BE2C (cell line): ENCODE data around the gene SCUBE3.
A peak's percentile ranks its signal among the peaks of the same experiment; 100 is the strongest.

Experiments used
- DNase-seq: peaks from one replicate; pipeline ENCODE4 v3.0.0-alpha.2; 2020
- H3K27me3 ChIP-seq: fragments of 250-450 bp; sonication (Bioruptor Pico); 2 replicates; pipeline ENCODE4 v1.5.1; 2020; ENCODE audit warnings: mild to moderate bottlenecking
- H3K36me3 ChIP-seq: fragments of 250-450 bp; sonication (Bioruptor Pico); 2 replicates; pipeline ENCODE4 v1.5.1; 2020; ENCODE audit warnings: mild to moderate bottlenecking
- H3K4me1 ChIP-seq: fragments of 250-450 bp; sonication (Bioruptor Pico); 2 replicates; pipeline ENCODE4 v1.5.1; 2020
- H3K4me3 ChIP-seq: 2 replicates; pipeline ENCODE4 v1.5.1; 2011; ENCODE audit warnings: low read depth, low read length
- H3K9me3 ChIP-seq: fragments of 250-450 bp; sonication (Bioruptor Pico); 2 replicates; pipeline ENCODE4 v1.5.1; 2020
- TF ChIP-seq, protein P1 (sequence below): IDR thresholded peaks from 2 replicates; pipeline ENCODE4 v1.5.1; 2012; ENCODE audit warnings: mild to moderate bottlenecking, low read depth, low read length

The SCUBE3 gene

DNA sequence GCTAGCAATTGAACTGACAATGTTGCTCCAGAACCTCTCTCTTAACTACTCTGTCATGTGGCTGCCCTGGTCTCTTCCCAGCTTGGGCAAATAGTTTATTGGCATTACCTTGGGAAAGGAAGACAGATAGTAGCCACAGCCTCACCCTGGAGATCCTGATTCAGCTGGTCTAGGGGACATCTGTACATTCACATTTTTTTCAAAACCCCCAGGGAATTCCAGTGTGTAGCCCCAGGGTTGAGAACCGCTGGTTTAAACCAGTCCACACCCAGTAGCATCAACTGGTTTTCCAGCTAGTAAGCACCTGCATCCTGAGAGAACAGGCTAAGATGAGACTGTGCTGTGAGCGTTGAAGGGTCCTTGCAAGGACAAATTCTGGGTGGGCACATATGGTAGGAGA lies 9.6 kb downstream of the SCUBE3 start:
- TF ChIP-seq, protein P1, sequence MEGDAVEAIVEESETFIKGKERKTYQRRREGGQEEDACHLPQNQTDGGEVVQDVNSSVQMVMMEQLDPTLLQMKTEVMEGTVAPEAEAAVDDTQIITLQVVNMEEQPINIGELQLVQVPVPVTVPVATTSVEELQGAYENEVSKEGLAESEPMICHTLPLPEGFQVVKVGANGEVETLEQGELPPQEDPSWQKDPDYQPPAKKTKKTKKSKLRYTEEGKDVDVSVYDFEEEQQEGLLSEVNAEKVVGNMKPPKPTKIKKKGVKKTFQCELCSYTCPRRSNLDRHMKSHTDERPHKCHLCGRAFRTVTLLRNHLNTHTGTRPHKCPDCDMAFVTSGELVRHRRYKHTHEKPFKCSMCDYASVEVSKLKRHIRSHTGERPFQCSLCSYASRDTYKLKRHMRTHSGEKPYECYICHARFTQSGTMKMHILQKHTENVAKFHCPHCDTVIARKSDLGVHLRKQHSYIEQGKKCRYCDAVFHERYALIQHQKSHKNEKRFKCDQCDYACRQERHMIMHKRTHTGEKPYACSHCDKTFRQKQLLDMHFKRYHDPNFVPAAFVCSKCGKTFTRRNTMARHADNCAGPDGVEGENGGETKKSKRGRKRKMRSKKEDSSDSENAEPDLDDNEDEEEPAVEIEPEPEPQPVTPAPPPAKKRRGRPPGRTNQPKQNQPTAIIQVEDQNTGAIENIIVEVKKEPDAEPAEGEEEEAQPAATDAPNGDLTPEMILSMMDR, result no peak
- H3K4me1 ChIP-seq, result peaks cover 2% of the 10 kb centered on the region; the same call in 1 of the 2 replicates
- no peaks in the 10 kb centered on the region for H3K9me3 ChIP-seq
- no peaks in the 10 kb centered on the region for H3K36me3 ChIP-seq
- H3K27me3 ChIP-seq, result no peaks in the 10 kb centered on the region
- no peak overlapping the region for H3K4me3 ChIP-seq
- peak; percentile 24 for DNase-seq

DNA sequence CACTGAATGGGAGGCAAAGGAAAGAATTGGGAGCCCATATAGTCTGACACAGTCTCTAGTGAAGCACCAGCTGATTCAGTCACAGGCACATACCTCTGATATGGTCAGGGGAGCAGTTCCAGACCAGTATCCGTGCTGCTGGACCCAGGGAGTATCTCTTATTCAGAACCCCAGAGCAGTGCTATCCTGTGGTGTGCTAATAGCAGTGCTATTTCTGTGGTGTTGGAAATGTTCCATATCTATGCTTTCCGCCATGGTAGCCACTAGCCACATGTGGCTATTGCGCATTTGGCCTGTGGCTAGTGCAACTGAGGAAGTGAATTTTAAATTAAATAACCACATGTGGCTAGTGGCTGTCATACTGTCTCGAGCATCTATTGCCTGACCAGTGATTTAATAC lies 11.0 kb downstream of the SCUBE3 start:
- TF ChIP-seq, protein P1, result no peak
- H3K36me3 ChIP-seq, result no peaks in the 10 kb centered on the region
- H3K4me3 ChIP-seq, result no peak overlapping the region
- no peak for DNase-seq
- no peaks in the 10 kb centered on the region for H3K9me3 ChIP-seq
- no peaks in the 10 kb centered on the region for H3K27me3 ChIP-seq
- H3K4me1 ChIP-seq, result peaks cover 2% of the 10 kb centered on the region; the same call in 1 of the 2 replicates

- H3K27me3 ChIP-seq, result no peaks in the 10 kb centered on the region
- DNase-seq, result no peak
- H3K4me3 ChIP-seq, result no peak overlapping the region
- H3K9me3 ChIP-seq, result no peaks in the 10 kb centered on the region
- H3K36me3 ChIP-seq, result no peaks in the 10 kb centered on the region
- TF ChIP-seq, protein P1, result no peak
- peaks cover 2% of the 10 kb centered on the region; the same call in 1 of the 2 replicates for H3K4me1 ChIP-seq
These were observed 14.7 kb downstream of the SCUBE3 start for GRCh38 chr6:35228481-35228880.

DNA sequence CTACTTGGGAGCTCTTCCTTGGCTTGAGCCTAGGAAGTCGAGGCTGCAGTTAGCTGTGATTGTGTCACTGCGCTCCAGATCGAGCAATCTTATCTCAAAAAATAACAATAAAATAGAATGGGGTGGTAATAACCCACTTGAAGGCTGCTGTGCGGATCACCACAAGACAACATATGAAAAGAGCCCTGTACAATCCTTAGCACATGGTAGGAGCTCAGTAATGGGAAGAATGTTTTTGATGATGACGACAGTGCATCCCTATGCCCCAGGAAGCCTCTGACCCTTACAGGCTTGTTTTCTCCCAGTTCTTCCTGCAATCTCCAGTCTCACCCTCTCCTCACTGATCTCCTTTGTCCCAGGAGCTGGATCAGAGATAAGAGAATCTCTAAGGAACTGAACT lies 15.5 kb downstream of the SCUBE3 start:
- Histone ChIP-seq H3K4me3 (no peak overlapping the region), H3K9me3 (no peaks in the 10 kb centered on the region), H3K27me3 (no peaks in the 10 kb centered on the region), H3K36me3 (no peaks in the 10 kb centered on the region), H3K4me1 (peaks cover 2% of the 10 kb centered on the region; the same call in 1 of the 2 replicates)
- TF ChIP-seq, protein P1, result no peak
- DNase-seq, result no peak

DNA sequence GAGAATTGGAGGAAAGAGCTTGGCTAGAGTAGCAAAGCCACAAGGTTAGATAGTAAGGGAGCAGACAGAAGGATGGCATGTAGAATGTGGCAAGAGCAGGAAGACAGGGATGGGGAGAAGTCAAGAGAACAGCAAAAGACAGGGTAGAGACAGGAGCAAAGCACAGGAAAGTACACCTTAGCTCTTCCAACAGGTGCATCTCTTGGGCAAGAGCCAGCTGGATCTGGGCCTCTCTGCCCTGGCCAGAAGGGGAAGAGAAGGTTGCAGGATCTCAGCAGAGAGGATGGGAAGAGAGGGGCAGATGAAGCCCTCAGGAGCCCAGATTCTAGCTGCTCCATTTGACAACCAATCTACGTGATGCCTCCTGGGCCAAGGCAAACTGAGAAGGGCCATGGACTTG lies 16.7 kb downstream of the SCUBE3 start:
- no peak for DNase-seq
- TF ChIP-seq, protein P1, result no peak
- Histone ChIP-seq H3K36me3 (no peaks in the 10 kb centered on the region), H3K27me3 (no peaks in the 10 kb centered on the region), H3K9me3 (no peaks in the 10 kb centered on the region), H3K4me1 (peaks cover 2% of the 10 kb centered on the region; the same call in 1 of the 2 replicates), H3K4me3 (no peak overlapping the region)

DNA sequence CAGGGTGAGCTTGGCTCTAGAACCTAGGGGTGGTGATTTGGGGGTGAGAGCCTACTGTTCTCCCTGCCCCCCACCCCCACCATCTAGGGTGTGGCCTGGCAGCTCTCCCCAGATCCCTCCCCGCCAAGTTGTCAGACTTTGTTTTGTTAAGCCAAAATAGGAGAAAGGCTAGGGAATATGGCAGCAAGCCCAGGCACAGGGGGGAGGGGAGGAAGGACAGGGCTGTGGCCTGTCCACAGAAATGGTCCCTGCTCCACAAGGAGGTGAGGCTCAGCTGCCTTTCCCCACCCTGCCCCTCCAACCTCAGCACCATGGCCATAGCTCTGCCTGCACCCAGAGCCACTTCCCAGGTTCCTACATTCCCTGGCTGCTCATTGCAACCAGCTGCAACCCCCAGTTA lies 17.2 kb downstream of the SCUBE3 start:
- Histone ChIP-seq H3K4me3 (no peak overlapping the region), H3K36me3 (no peaks in the 10 kb centered on the region), H3K4me1 (peaks cover 2% of the 10 kb centered on the region; the same call in 1 of the 2 replicates), H3K9me3 (no peaks in the 10 kb centered on the region), H3K27me3 (no peaks in the 10 kb centered on the region)
- TF ChIP-seq, protein P1, result no peak
- no peak for DNase-seq
